Measurements from ENCODE around the gene CPEB2. TPM values are rescaled to one million over a fixed set of nuclear protein-coding genes. Genes with fewer than 3 reads are reported as not detected.
A peak's percentile ranks its signal among the peaks of the same experiment; 100 is the strongest.

CPEB2 gene
- total and polyA plus RNA-seq, 8 donors = 1.7 to 9.2 (median 6.5) TPM

- TF ChIP-seq CTCF (IDR thresholded peaks at IDR 0.05) = no peak
- ATAC-seq (peak in 1 of 4 donors; percentile 18), DNase-seq (peak; percentile 56 to 90 (median 75)), FAIRE-seq (no peak)
- peaks cover 0 to 4% (median 0%) of the 10 kb centered on the region in 3 donors for H3K36me3 ChIP-seq
- H3K4me3 ChIP-seq = peak overlapping the region; percentile 77 to 97 (median 88)
- intact Hi-C loops (cut with DNase I) = no loop called here
- H3K27me3 ChIP-seq = no peaks in the 10 kb centered on the region
- H3K9me3 ChIP-seq = no peaks in the 10 kb centered on the region
- H3K4me1 ChIP-seq = peaks cover 12 to 15% (median 12%) of the 10 kb centered on the region in 3 donors
- 0% methylated on average over 32 to 65 of the region's 65 CpGs for WGBS, 2 donors
- peak overlapping the region; percentile 97 to 100 (median 99) for H3K27ac ChIP-seq
Observed at GRCh38 chr4:15003401-15003890, 1.2 kb downstream of the CPEB2 start.

GRCh38 chr4:15003891-15004738 lies 1.8 kb downstream of the CPEB2 start:
- no peak for FAIRE-seq
- ATAC-seq = peak in 3 of 4 donors; percentile 1 to 14 (median 7)
- DNase-seq = peak; percentile 31 to 85 (median 58)
- H3K4me1 ChIP-seq = peaks cover 12 to 15% (median 12%) of the 10 kb centered on the region in 3 donors
- peak overlapping the region; percentile 97 to 100 (median 99) for H3K27ac ChIP-seq
- peak overlapping the region; percentile 77 to 97 (median 91) for H3K4me3 ChIP-seq
- no peak for TF ChIP-seq CTCF (IDR thresholded peaks at IDR 0.05)
- no peaks in the 10 kb centered on the region for H3K27me3 ChIP-seq
- no peaks in the 10 kb centered on the region for H3K9me3 ChIP-seq
- 0 to 1% methylated on average over 48 to 109 of the region's 109 CpGs for WGBS, 2 donors
- intact Hi-C loops (cut with DNase I) = no loop called here
- peaks cover 0 to 4% (median 0%) of the 10 kb centered on the region in 3 donors for H3K36me3 ChIP-seq

GRCh38 chr4:15004739-15005301 lies 2.5 kb downstream of the CPEB2 start:
- 0% methylated on average over 43 of the region's 43 CpGs for WGBS, 2 donors
- Histone ChIP-seq H3K27ac (peak overlapping the region; percentile 97 to 100 (median 99)), H3K4me1 (peaks cover 12 to 16% (median 15%) of the 10 kb centered on the region in 3 donors), H3K36me3 (peaks cover 0 to 4% (median 0%) of the 10 kb centered on the region in 3 donors), H3K9me3 (no peaks in the 10 kb centered on the region), H3K27me3 (no peaks in the 10 kb centered on the region), H3K4me3 (peak overlapping the region; percentile 77 to 97 (median 91))
- DNase-seq = peak; percentile 86 to 93 (median 88)
- intact Hi-C loops (cut with DNase I) = no loop called here
- no peak for TF ChIP-seq CTCF (IDR thresholded peaks at IDR 0.05)
- peak; percentile 93 for FAIRE-seq
- ATAC-seq = peak; percentile 32 to 57 (median 54)

GRCh38 chr4:15005474-15006115 lies 3.3 kb downstream of the CPEB2 start:
- H3K9me3 ChIP-seq = no peaks in the 10 kb centered on the region
- no peak for TF ChIP-seq CTCF (IDR thresholded peaks at IDR 0.05)
- H3K4me1 ChIP-seq = peaks cover 11 to 16% (median 13%) of the 10 kb centered on the region in 3 donors
- peak overlapping the region; percentile 97 to 100 (median 99) for H3K27ac ChIP-seq
- 13 to 16% methylated on average over 4 of the region's 4 CpGs for WGBS, 2 donors
- H3K36me3 ChIP-seq = peaks cover 0 to 4% (median 0%) of the 10 kb centered on the region in 3 donors
- DNase-seq (no peak), ATAC-seq (no peak), FAIRE-seq (peak; percentile 68)
- H3K27me3 ChIP-seq = no peaks in the 10 kb centered on the region
- intact Hi-C loops (cut with DNase I) = no loop called here
- H3K4me3 ChIP-seq = peak overlapping the region; percentile 77 to 97 (median 91)

All from pancreas (tissue), 10 donors.